ENCODE measurements around the gene AGMO.

Gene AGMO

DNA sequence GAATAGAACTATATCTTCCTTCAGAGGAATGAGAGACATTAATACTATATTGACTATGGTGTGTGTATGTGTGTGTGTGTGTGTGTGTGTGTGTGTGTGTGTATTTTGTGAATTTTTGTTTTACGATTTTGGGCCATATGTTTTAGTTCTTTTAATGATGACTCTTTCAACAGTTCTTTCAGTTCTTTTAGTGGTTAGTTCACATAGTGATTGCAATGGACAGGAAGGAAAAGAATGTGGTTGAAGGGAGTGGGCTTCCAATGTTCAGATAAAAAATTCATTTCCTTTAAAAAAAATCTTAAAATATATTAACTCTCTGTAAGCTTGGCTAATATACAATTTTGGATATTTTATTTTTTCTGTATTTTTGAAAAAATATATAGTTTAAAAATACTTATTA lies 343.6 kb downstream of the AGMO start:
- H3K4me3 ChIP-seq (ENCODE audit: low read depth, low read length), result no peak overlapping the region
- no peak for DNase-seq (ENCODE audit: low read depth)
- TF ChIP-seq, protein P1, sequence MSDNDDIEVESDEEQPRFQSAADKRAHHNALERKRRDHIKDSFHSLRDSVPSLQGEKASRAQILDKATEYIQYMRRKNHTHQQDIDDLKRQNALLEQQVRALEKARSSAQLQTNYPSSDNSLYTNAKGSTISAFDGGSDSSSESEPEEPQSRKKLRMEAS (IDR thresholded peaks at IDR 0.05; ENCODE audit: low read depth, low read length), result no peak
- no peak for TF ChIP-seq MYC (IDR thresholded peaks at IDR 0.05; ENCODE audit: low read depth, low read length)
- no peak for TF ChIP-seq POLR2A (IDR thresholded peaks at IDR 0.05; ENCODE audit: extremely low read depth, insufficient read length)
- TF ChIP-seq, protein P2, sequence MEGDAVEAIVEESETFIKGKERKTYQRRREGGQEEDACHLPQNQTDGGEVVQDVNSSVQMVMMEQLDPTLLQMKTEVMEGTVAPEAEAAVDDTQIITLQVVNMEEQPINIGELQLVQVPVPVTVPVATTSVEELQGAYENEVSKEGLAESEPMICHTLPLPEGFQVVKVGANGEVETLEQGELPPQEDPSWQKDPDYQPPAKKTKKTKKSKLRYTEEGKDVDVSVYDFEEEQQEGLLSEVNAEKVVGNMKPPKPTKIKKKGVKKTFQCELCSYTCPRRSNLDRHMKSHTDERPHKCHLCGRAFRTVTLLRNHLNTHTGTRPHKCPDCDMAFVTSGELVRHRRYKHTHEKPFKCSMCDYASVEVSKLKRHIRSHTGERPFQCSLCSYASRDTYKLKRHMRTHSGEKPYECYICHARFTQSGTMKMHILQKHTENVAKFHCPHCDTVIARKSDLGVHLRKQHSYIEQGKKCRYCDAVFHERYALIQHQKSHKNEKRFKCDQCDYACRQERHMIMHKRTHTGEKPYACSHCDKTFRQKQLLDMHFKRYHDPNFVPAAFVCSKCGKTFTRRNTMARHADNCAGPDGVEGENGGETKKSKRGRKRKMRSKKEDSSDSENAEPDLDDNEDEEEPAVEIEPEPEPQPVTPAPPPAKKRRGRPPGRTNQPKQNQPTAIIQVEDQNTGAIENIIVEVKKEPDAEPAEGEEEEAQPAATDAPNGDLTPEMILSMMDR (IDR thresholded peaks at IDR 0.05; ENCODE audit: low read depth, low read length), result no peak

DNA sequence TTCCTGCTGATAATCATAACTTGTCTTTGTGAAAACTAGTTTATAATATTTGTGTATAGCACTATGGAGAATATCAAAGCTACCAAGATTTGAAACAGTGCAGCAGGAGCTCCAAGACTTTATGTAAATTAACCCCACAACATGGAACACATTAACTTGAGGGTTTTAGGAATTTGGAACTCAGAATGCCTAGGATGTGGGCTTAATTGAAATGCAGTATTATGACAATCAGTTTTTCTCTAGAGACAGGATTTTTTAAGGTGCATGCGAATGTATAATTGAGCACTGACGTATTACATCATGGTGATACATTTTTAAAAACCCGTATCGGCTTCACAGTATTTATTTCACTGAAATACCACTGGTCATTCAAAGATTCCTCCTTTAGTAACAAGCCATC lies 346.2 kb downstream of the AGMO start:
- TF ChIP-seq POLR2A (IDR thresholded peaks at IDR 0.05; ENCODE audit: extremely low read depth, insufficient read length), result no peak
- no peak for TF ChIP-seq MYC (IDR thresholded peaks at IDR 0.05; ENCODE audit: low read depth, low read length)
- TF ChIP-seq, protein P2 (IDR thresholded peaks at IDR 0.05; ENCODE audit: low read depth, low read length), result no peak
- TF ChIP-seq, protein P1 (IDR thresholded peaks at IDR 0.05; ENCODE audit: low read depth, low read length), result no peak
- DNase-seq (ENCODE audit: low read depth), result no peak

DNA sequence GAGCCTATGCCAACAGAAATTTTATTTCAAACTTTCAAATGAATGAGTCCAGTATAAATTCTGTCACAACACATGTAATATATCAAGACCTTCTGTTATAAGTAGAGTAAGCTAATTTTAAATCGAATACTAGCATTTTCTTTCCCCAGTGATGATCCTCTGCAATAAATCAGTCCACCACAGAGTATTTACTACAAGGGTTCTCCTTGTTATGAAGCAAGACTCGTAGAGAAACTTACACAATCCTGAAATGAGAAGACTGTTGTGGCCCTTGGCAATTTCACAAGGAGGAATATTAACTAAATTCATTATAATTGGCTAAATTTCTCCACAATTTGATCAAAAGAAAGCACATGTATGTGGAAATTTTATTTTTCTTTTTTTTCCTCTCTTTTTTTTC lies 346.8 kb downstream of the AGMO start:
- DNase-seq (ENCODE audit: low read depth), result no peak
- TF ChIP-seq, protein P2 (IDR thresholded peaks at IDR 0.05; ENCODE audit: low read depth, low read length), result no peak
- TF ChIP-seq, protein P1 (IDR thresholded peaks at IDR 0.05; ENCODE audit: low read depth, low read length), result no peak
- TF ChIP-seq POLR2A (IDR thresholded peaks at IDR 0.05; ENCODE audit: extremely low read depth, insufficient read length) (no peak), MYC (IDR thresholded peaks at IDR 0.05; ENCODE audit: low read depth, low read length) (no peak)

More for the DNA sequence above, 346.2 kb downstream of the AGMO start:
- no peak overlapping the region for H3K4me3 ChIP-seq (ENCODE audit: low read depth, low read length)

DNA sequence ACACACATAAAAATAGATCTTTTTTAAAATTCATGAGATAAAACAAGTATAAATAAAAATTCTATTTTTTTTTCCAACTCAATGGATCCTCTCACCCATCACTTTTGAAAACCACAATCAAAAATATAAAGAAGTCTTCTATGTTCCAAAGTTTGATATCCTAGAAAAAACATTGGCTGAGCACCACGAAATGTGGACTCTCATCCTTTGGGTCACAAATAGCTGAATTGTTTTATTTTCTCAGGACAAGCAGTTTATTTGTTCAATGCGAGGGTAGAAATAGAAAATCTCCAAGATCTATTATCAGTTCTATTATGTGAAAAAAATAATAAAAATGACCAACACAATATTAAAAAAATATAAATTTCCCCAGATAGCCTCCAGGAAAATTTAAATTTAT lies 348.7 kb downstream of the AGMO start:
- DNase-seq (ENCODE audit: low read depth), result no peak
- no peak overlapping the region for H3K4me3 ChIP-seq (ENCODE audit: low read depth, low read length)
- TF ChIP-seq POLR2A (IDR thresholded peaks at IDR 0.05; ENCODE audit: extremely low read depth, insufficient read length), result no peak
- TF ChIP-seq, protein P2 (IDR thresholded peaks at IDR 0.05; ENCODE audit: low read depth, low read length), result no peak
- TF ChIP-seq, protein P1 (IDR thresholded peaks at IDR 0.05; ENCODE audit: low read depth, low read length), result no peak
- TF ChIP-seq MYC (IDR thresholded peaks at IDR 0.05; ENCODE audit: low read depth, low read length), result no peak

More for the DNA sequence above, 346.8 kb downstream of the AGMO start:
- no peak overlapping the region for H3K4me3 ChIP-seq (ENCODE audit: low read depth, low read length)

DNA sequence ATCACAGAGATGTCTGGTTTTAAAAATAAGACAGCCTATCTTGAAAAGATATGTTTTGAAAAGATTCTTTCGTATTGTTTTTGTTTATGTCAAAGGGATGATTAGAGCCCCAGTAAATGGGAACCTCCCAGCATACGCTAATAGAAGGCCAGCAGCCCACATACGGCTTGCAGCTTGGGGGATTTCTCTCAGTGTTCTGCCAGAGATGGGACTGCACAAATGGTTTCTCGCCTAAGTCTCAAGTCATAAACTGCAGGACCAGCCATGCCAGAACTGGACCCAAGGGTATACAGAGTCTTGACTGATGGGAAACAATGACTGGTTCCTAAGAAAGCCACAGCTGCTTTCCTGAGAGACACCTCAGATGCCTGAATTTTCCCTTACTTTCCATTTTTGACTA lies 352.4 kb downstream of the AGMO start:
- TF ChIP-seq, protein P2 (IDR thresholded peaks at IDR 0.05; ENCODE audit: low read depth, low read length), result no peak
- no peak for TF ChIP-seq MYC (IDR thresholded peaks at IDR 0.05; ENCODE audit: low read depth, low read length)
- TF ChIP-seq, protein P1 (IDR thresholded peaks at IDR 0.05; ENCODE audit: low read depth, low read length), result no peak
- TF ChIP-seq POLR2A (IDR thresholded peaks at IDR 0.05; ENCODE audit: extremely low read depth, insufficient read length), result no peak
- no peak overlapping the region for H3K4me3 ChIP-seq (ENCODE audit: low read depth, low read length)
- no peak for DNase-seq (ENCODE audit: low read depth)
